HEK293 (cell line): ENCODE data around the gene ISG20L2.

Source experiments
- CTCF ChIA-PET: fragments of 350-600 bp; formaldehyde crosslinking; extraction: SDS; loops from one replicate; lab custom pipeline; 2021; ENCODE audit warnings: antibody characterized with exemption; lab: Yijun Ruan, JAX
- POLR2A ChIA-PET: fragments of 300-600 bp; formaldehyde crosslinking; extraction: SDS; loops from one replicate; lab custom pipeline; 2020; ENCODE audit warnings: antibody characterized with exemption, inconsistent platforms; lab: Yijun Ruan, JAX
- H3K27ac ChIP-seq: fragments of 200-500 bp; sonication (Bioruptor generic); 2 replicates; pipeline ENCODE4 v1.5.1; 2014; ENCODE audit warnings: low read depth, low read length, control low read depth, inconsistent platforms; ENCODE audit errors: extremely low read depth
- H3K36me3 ChIP-seq, 2 experiments: fragments of 200-500 bp in 1 of 2; sonication (Bioruptor generic) in 1 of 2; 1 replicate in 1 of 2; 2 replicates in 1 of 2; pipeline ENCODE4 v1.5.1; 2014 to 2017; ENCODE audit warnings: inconsistent platforms in 2 of 2, low read length in 2 of 2; ENCODE audit not compliant: control insufficient read depth in 2 of 2, insufficient read depth in 1 of 2
- H3K4me1 ChIP-seq: fragments of 200-500 bp; sonication (Bioruptor generic); 2 replicates; pipeline ENCODE4 v1.5.1; 2014; ENCODE audit warnings: mild to moderate bottlenecking, low read length, inconsistent platforms; ENCODE audit not compliant: control insufficient read depth, insufficient read depth
- H3K4me3 ChIP-seq: 2 replicates; pipeline ENCODE4 v1.5.1; 2011; ENCODE audit warnings: low read depth, mild to moderate bottlenecking, control low read depth, low read length, moderate library complexity
- H3K9me3 ChIP-seq: fragments of 200-500 bp; sonication (Bioruptor generic); 2 replicates; pipeline ENCODE4 v1.5.1; 2014; ENCODE audit warnings: low read depth, low read length, inconsistent platforms; ENCODE audit not compliant: control insufficient read depth, insufficient read depth
- EGR2 ChIP-seq: fragments of 450-650 bp; formaldehyde crosslinking; IDR thresholded peaks from 2 replicates; pipeline ENCODE4 v1.5.1; 2016; ENCODE audit warnings: low read depth, missing biosample characterization, missing genetic modification characterization
- GLIS2 ChIP-seq: fragments of 450-650 bp; formaldehyde crosslinking; IDR thresholded peaks from 2 replicates; pipeline ENCODE4 v1.5.1; 2016; ENCODE audit warnings: missing biosample characterization, missing genetic modification characterization
- MZF1 ChIP-seq: fragments of 450-650 bp; formaldehyde crosslinking; IDR thresholded peaks from 2 replicates; pipeline ENCODE4 v1.5.1; 2017; ENCODE audit warnings: missing biosample characterization, missing genetic modification characterization, borderline replicate concordance
- SP2 ChIP-seq: fragments of 450-650 bp; formaldehyde crosslinking; IDR thresholded peaks from 2 replicates; pipeline ENCODE4 v1.5.1; 2016; ENCODE audit warnings: missing biosample characterization, missing genetic modification characterization
- YY2 ChIP-seq: fragments of 450-650 bp; formaldehyde crosslinking; IDR thresholded peaks from 2 replicates; pipeline ENCODE4 v1.5.1; 2016; ENCODE audit warnings: missing biosample characterization, missing genetic modification characterization
- ZEB2 ChIP-seq: fragments of 450-650 bp; formaldehyde crosslinking; IDR thresholded peaks from 2 replicates; pipeline ENCODE4 v1.5.1; 2016; ENCODE audit warnings: missing biosample characterization, missing genetic modification characterization
- ZFP37 ChIP-seq: fragments of 450-650 bp; formaldehyde crosslinking; IDR thresholded peaks from 2 replicates; pipeline ENCODE4 v1.5.1; 2016; ENCODE audit warnings: missing biosample characterization, missing genetic modification characterization
- ZNF341 ChIP-seq: fragments of 450-650 bp; formaldehyde crosslinking; IDR thresholded peaks from 2 replicates; pipeline ENCODE4; 2016; ENCODE audit warnings: low read depth, missing biosample characterization, missing genetic modification characterization
- ZNF423 ChIP-seq: fragments of 450-650 bp; formaldehyde crosslinking; IDR thresholded peaks from 2 replicates; pipeline ENCODE4 v1.5.1; 2016; ENCODE audit warnings: missing biosample characterization, missing genetic modification characterization
- ZNF510 ChIP-seq: fragments of 450-650 bp; formaldehyde crosslinking; IDR thresholded peaks from 2 replicates; pipeline ENCODE4 v1.5.1; 2018; ENCODE audit warnings: mild to moderate bottlenecking, missing genetic modification characterization, missing biosample characterization; ENCODE audit not compliant: insufficient replicate concordance
- ZNF549 ChIP-seq: fragments of 450-650 bp; IDR thresholded peaks from 2 replicates; pipeline ENCODE4 v1.5.1; 2018; ENCODE audit warnings: missing biosample characterization, missing genetic modification characterization, mild to moderate bottlenecking, inconsistent platforms, moderate library complexity
- ZNF621 ChIP-seq: fragments of 450-650 bp; formaldehyde crosslinking; IDR thresholded peaks from 2 replicates; pipeline ENCODE4 v1.5.1; 2017; ENCODE audit warnings: missing biosample characterization, missing genetic modification characterization
- ZNF660 ChIP-seq: fragments of 450-650 bp; IDR thresholded peaks from 2 replicates; pipeline ENCODE4 v1.5.1; 2018; ENCODE audit warnings: missing biosample characterization, mild to moderate bottlenecking, missing genetic modification characterization
- ZNF837 ChIP-seq: fragments of 450-650 bp; formaldehyde crosslinking; IDR thresholded peaks from 2 replicates; pipeline ENCODE4 v1.5.1; 2016; ENCODE audit warnings: missing biosample characterization, missing genetic modification characterization
- ZSCAN23 ChIP-seq: fragments of 450-650 bp; formaldehyde crosslinking; IDR thresholded peaks from 2 replicates; pipeline ENCODE4 v1.5.1; 2016; ENCODE audit warnings: missing biosample characterization, missing genetic modification characterization
- TF ChIP-seq, protein P1 (sequence below): fragments of 450-650 bp; formaldehyde crosslinking; IDR thresholded peaks from 2 replicates; pipeline ENCODE4 v1.5.1; 2016; ENCODE audit warnings: missing biosample characterization, missing genetic modification characterization
- TF ChIP-seq, protein P2 (sequence below): fragments of 450-650 bp; formaldehyde crosslinking; IDR thresholded peaks from 2 replicates; pipeline ENCODE4 v1.5.1; 2016; ENCODE audit warnings: missing biosample characterization, missing genetic modification characterization
- TF ChIP-seq, protein P3 (sequence below): fragments of 450-650 bp; formaldehyde crosslinking; IDR thresholded peaks from 2 replicates; pipeline ENCODE4 v1.5.1; 2017; ENCODE audit warnings: missing biosample characterization, missing genetic modification characterization
- TF ChIP-seq, protein P4 (sequence below): fragments of 450-650 bp; formaldehyde crosslinking; IDR thresholded peaks from 2 replicates; pipeline ENCODE4 v1.5.1; 2016; ENCODE audit warnings: missing biosample characterization, missing genetic modification characterization
- TF ChIP-seq, protein P5 (sequence below): fragments of 450-650 bp; formaldehyde crosslinking; IDR thresholded peaks from 2 replicates; pipeline ENCODE4 v1.5.1; 2016; ENCODE audit warnings: missing biosample characterization, missing genetic modification characterization
- TF ChIP-seq, protein P6 (sequence below): fragments of 450-650 bp; formaldehyde crosslinking; IDR thresholded peaks from 2 replicates; pipeline ENCODE4 v1.5.1; 2017; ENCODE audit warnings: missing biosample characterization, missing genetic modification characterization

ISG20L2 gene

DNA sequence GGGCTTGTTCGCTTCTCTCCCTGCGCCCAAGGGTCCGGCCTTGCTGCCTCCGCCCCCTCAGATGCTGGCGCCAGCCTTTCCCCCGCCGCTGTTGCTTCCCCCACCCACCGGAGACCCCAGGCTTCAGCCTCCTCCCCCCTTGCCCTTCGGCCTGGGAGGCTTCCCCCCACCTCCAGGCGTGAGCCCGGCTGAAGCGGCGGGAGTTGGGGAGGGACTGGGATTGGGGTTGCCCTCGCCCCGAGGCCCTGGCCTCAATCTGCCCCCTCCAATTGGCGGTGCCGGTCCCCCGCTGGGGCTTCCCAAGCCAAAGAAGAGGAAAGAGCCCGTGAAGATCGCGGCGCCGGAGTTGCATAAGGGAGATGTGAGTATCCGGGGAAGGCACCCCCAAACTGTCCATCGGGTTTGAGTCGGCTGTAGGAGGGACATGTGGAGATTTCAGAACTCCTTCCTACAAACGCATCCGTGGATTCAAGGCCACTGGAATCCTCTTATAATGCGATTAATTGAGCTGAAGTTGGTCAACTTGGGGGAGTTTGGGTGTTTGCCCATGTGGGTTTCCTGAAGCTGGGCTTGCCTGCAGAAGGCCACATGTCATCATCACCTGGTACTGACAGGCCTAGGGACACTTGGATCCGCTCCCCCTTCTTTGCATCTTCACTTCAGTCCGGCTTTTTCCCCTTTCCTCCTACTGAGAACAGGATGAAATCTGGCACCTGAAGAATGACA, 39.5 kb upstream of the ISG20L2 start:
- Histone ChIP-seq H3K36me3 (peaks cover 4 to 41% of the 10 kb centered on the region in 2 experiments; a peak in 2 of 3 replicates), H3K4me1 (peaks cover 8% of the 10 kb centered on the region), H3K27ac (peak overlapping the region; percentile 94), H3K9me3 (no peaks in the 10 kb centered on the region), H3K4me3 (peak overlapping the region; percentile 92)
- ChIA-PET CTCF (interaction anchor here (0.7 to 5.0 kb wide), 10 partner anchors 22 to 160 kb away, joined by 3 to 28 read pairs (median 4); partner anchors contain the start of genes ISG20L2, METTL25B, MRPL24 and NTRK1), POLR2A (interaction anchor here (0.9 to 3.9 kb wide), 11 partner anchors 11 to 144 kb away, joined by 3 to 110 read pairs (median 6); partner anchors contain the start of genes HDGF, ISG20L2, METTL25B and MRPL24)
- TF ChIP-seq, protein P1, sequence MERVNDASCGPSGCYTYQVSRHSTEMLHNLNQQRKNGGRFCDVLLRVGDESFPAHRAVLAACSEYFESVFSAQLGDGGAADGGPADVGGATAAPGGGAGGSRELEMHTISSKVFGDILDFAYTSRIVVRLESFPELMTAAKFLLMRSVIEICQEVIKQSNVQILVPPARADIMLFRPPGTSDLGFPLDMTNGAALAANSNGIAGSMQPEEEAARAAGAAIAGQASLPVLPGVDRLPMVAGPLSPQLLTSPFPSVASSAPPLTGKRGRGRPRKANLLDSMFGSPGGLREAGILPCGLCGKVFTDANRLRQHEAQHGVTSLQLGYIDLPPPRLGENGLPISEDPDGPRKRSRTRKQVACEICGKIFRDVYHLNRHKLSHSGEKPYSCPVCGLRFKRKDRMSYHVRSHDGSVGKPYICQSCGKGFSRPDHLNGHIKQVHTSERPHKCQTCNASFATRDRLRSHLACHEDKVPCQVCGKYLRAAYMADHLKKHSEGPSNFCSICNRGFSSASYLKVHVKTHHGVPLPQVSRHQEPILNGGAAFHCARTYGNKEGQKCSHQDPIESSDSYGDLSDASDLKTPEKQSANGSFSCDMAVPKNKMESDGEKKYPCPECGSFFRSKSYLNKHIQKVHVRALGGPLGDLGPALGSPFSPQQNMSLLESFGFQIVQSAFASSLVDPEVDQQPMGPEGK (tag by site-specific recombination) = peak; percentile 78
- TF ChIP-seq, protein P2, sequence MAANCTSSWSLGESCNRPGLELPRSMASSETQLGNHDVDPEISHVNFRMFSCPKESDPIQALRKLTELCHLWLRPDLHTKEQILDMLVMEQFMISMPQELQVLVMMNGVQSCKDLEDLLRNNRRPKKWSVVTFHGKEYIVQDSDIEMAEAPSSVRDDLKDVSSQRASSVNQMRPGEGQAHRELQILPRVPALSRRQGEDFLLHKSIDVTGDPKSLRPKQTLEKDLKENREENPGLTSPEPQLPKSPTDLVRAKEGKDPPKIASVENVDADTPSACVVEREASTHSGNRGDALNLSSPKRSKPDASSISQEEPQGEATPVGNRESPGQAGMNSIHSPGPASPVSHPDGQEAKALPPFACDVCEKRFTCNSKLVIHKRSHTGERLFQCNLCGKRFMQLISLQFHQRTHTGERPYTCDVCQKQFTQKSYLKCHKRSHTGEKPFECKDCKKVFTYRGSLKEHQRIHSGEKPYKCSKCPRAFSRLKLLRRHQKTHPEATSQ = peak; percentile 8; the same call in 1 of the 2 replicates
- no peak for TF ChIP-seq ZNF549 (tag by site-specific recombination)
- no peak for TF ChIP-seq ZNF621
- peak; percentile 43; the same call in 1 of the 2 replicates for TF ChIP-seq EGR2 (tag by site-specific recombination)
- TF ChIP-seq ZNF341 (tag by site-specific recombination) = peak; percentile 98
- TF ChIP-seq ZFP37 = peak; percentile 17
- TF ChIP-seq, protein P3, sequence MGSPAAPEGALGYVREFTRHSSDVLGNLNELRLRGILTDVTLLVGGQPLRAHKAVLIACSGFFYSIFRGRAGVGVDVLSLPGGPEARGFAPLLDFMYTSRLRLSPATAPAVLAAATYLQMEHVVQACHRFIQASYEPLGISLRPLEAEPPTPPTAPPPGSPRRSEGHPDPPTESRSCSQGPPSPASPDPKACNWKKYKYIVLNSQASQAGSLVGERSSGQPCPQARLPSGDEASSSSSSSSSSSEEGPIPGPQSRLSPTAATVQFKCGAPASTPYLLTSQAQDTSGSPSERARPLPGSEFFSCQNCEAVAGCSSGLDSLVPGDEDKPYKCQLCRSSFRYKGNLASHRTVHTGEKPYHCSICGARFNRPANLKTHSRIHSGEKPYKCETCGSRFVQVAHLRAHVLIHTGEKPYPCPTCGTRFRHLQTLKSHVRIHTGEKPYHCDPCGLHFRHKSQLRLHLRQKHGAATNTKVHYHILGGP (tag by site-specific recombination) = no peak
- no peak for TF ChIP-seq ZEB2 (tag by site-specific recombination)
- 0 out of 2 replicates have a peak, but pooled peaks have one; percentile 3 for TF ChIP-seq SP2
- no peak for TF ChIP-seq ZNF837 (tag by site-specific recombination)
- TF ChIP-seq GLIS2 = peak; percentile 58
- no peak for TF ChIP-seq ZNF510 (tag by site-specific recombination)
- 0 out of 2 replicates have a peak, but pooled peaks have one; percentile 26 for TF ChIP-seq ZSCAN23 (tag by site-specific recombination)
- TF ChIP-seq, protein P4, sequence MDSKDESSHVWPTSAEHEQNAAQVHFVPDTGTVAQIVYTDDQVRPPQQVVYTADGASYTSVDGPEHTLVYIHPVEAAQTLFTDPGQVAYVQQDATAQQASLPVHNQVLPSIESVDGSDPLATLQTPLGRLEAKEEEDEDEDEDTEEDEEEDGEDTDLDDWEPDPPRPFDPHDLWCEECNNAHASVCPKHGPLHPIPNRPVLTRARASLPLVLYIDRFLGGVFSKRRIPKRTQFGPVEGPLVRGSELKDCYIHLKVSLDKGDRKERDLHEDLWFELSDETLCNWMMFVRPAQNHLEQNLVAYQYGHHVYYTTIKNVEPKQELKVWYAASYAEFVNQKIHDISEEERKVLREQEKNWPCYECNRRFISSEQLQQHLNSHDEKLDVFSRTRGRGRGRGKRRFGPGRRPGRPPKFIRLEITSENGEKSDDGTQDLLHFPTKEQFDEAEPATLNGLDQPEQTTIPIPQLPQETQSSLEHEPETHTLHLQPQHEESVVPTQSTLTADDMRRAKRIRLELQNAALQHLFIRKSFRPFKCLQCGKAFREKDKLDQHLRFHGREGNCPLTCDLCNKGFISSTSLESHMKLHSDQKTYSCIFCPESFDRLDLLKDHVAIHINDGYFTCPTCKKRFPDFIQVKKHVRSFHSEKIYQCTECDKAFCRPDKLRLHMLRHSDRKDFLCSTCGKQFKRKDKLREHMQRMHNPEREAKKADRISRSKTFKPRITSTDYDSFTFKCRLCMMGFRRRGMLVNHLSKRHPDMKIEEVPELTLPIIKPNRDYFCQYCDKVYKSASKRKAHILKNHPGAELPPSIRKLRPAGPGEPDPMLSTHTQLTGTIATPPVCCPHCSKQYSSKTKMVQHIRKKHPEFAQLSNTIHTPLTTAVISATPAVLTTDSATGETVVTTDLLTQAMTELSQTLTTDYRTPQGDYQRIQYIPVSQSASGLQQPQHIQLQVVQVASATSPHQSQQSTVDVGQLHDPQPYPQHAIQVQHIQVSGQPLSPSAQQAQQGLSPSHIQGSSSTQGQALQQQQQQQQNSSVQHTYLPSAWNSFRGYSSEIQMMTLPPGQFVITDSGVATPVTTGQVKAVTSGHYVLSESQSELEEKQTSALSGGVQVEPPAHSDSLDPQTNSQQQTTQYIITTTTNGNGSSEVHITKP (tag by site-specific recombination) = peak; percentile 82
- TF ChIP-seq ZNF660 = 0 out of 2 replicates have a peak, but pooled peaks have one; percentile 5
- no peak for TF ChIP-seq MZF1
- TF ChIP-seq, protein P5, sequence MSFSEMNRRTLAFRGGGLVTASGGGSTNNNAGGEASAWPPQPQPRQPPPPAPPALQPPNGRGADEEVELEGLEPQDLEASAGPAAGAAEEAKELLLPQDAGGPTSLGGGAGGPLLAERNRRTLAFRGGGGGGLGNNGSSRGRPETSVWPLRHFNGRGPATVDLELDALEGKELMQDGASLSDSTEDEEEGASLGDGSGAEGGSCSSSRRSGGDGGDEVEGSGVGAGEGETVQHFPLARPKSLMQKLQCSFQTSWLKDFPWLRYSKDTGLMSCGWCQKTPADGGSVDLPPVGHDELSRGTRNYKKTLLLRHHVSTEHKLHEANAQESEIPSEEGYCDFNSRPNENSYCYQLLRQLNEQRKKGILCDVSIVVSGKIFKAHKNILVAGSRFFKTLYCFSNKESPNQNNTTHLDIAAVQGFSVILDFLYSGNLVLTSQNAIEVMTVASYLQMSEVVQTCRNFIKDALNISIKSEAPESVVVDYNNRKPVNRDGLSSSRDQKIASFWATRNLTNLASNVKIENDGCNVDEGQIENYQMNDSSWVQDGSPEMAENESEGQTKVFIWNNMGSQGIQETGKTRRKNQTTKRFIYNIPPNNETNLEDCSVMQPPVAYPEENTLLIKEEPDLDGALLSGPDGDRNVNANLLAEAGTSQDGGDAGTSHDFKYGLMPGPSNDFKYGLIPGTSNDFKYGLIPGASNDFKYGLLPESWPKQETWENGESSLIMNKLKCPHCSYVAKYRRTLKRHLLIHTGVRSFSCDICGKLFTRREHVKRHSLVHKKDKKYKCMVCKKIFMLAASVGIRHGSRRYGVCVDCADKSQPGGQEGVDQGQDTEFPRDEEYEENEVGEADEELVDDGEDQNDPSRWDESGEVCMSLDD = peak; percentile 21
- TF ChIP-seq ZNF423 = peak; percentile 3
- TF ChIP-seq YY2 (tag by site-specific recombination) = no peak
- TF ChIP-seq, protein P6, sequence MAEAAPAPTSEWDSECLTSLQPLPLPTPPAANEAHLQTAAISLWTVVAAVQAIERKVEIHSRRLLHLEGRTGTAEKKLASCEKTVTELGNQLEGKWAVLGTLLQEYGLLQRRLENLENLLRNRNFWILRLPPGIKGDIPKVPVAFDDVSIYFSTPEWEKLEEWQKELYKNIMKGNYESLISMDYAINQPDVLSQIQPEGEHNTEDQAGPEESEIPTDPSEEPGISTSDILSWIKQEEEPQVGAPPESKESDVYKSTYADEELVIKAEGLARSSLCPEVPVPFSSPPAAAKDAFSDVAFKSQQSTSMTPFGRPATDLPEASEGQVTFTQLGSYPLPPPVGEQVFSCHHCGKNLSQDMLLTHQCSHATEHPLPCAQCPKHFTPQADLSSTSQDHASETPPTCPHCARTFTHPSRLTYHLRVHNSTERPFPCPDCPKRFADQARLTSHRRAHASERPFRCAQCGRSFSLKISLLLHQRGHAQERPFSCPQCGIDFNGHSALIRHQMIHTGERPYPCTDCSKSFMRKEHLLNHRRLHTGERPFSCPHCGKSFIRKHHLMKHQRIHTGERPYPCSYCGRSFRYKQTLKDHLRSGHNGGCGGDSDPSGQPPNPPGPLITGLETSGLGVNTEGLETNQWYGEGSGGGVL (tag by site-specific recombination) = peak; percentile 99
